UCSD-AML1 (cell line): ENCODE measurements around the gene BICD2.

Source experiments
- DNase-seq: peaks from one replicate; lab custom pipeline; 2025; ENCODE audit not compliant: unreplicated experiment; lab: John Stamatoyannopoulos, UW

BICD2 gene

GRCh38 chr9:92727716-92728700 lies 36.6 kb downstream of the BICD2 start:
- DNase-seq: no peak

GRCh38 chr9:92726971-92727715 lies 37.5 kb downstream of the BICD2 start:
- DNase-seq: no peak

- DNase-seq: no peak
Measured at GRCh38 chr9:92726348-92726747, 38.3 kb downstream of the BICD2 start.

GRCh38 chr9:92725766-92726165 lies 38.9 kb downstream of the BICD2 start:
- DNase-seq: no peak

- DNase-seq: no peak
Measured at GRCh38 chr9:92725266-92725545, 39.4 kb downstream of the BICD2 start.

- no peak for DNase-seq
Measured at GRCh38 chr9:92724528-92725265, 39.9 kb downstream of the BICD2 start.

- DNase-seq: no peak
Measured at GRCh38 chr9:92723801-92724323, 40.8 kb downstream of the BICD2 start.

- DNase-seq: no peak
Measured at GRCh38 chr9:92723299-92723625, 41.4 kb downstream of the BICD2 start.

GRCh38 chr9:92722386-92723298 lies 42.0 kb downstream of the BICD2 start:
- no peak for DNase-seq

GRCh38 chr9:92721548-92721947 lies 43.1 kb downstream of the BICD2 start:
- DNase-seq: no peak

GRCh38 chr9:92720807-92721535 lies 43.7 kb downstream of the BICD2 start:
- DNase-seq: no peak

- no peak for DNase-seq
Measured at GRCh38 chr9:92720209-92720765, 44.3 kb downstream of the BICD2 start.

- no peak for DNase-seq
Measured at GRCh38 chr9:92719028-92719647, 45.5 kb downstream of the BICD2 start.

GRCh38 chr9:92718086-92719001 lies 46.3 kb downstream of the BICD2 start:
- DNase-seq: no peak

GRCh38 chr9:92717201-92718085 lies 47.2 kb downstream of the BICD2 start:
- no peak for DNase-seq

- peak; percentile 68 for DNase-seq
Measured at GRCh38 chr9:92716557-92716956, 48.1 kb downstream of the BICD2 start.
